GM23338 (cell line): Measurements from ENCODE around the gene PRPF38A. TPM values are rescaled to one million over a fixed set of nuclear protein-coding genes. Genes with fewer than 3 reads are reported as not detected.

Source experiments
- ATAC-seq: fragments of 200-7000 bp; cut with Tn5 transposase; 3 replicates; pipeline ENCODE4 v1.9.1; 2020
- DNase-seq: peaks from one replicate; pipeline ENCODE4 v3.0.0-alpha.2; 2015; ENCODE audit warnings: low spot score
- H2AFZ ChIP-seq: fragments of 200-600 bp; sonication (generic); 2 replicates; pipeline ENCODE4 v1.8.0; 2016; ENCODE audit warnings: antibody characterized with exemption, mild to moderate bottlenecking, moderate library complexity
- H3F3A ChIP-seq: fragments of 200-600 bp; sonication (generic); replicated peaks from 2 replicates; pipeline ENCODE4 v1.8.0; 2017; ENCODE audit warnings: antibody characterized with exemption, mixed run types, low read depth
- H3K27ac ChIP-seq: fragments of 200-600 bp; sonication (generic); 2 replicates; pipeline ENCODE4 v1.6.1; 2016; ENCODE audit warnings: low read depth
- H3K27me3 ChIP-seq: fragments of 200-600 bp; sonication (generic); 2 replicates; pipeline ENCODE4 v1.8.0; 2016; ENCODE audit warnings: mild to moderate bottlenecking, mixed run types, moderate library complexity; ENCODE audit not compliant: insufficient read depth
- H3K36me3 ChIP-seq: fragments of 200-600 bp; sonication (generic); 2 replicates; pipeline ENCODE4 v1.8.0; 2016; ENCODE audit warnings: mild to moderate bottlenecking; ENCODE audit not compliant: insufficient read depth
- H3K4me1 ChIP-seq: fragments of 200-600 bp; sonication (generic); 2 replicates; pipeline ENCODE4 v1.8.0; 2016; ENCODE audit warnings: mild to moderate bottlenecking, moderate library complexity; ENCODE audit not compliant: insufficient read depth
- H3K4me2 ChIP-seq: fragments of 200-600 bp; sonication (generic); 2 replicates; pipeline ENCODE4 v1.7.1; 2017; ENCODE audit warnings: mixed run types
- H3K4me3 ChIP-seq: fragments of 200-600 bp; sonication (generic); 2 replicates; pipeline ENCODE4 v1.6.1; 2016; ENCODE audit warnings: mixed run types
- H3K79me2 ChIP-seq: fragments of 200-600 bp; sonication (generic); replicated peaks from 2 replicates; pipeline ENCODE4 v1.8.0; 2017; ENCODE audit warnings: mild to moderate bottlenecking; ENCODE audit not compliant: insufficient read depth
- H3K9me2 ChIP-seq: fragments of 200-600 bp; sonication (generic); 2 replicates; pipeline ENCODE4 v1.8.0; 2017; ENCODE audit not compliant: insufficient read depth
- H4K20me1 ChIP-seq: fragments of 200-600 bp; sonication (generic); replicated peaks from 2 replicates; pipeline ENCODE4 v1.8.0; 2017; ENCODE audit warnings: mild to moderate bottlenecking; ENCODE audit not compliant: insufficient read depth
- H3K27ac Mint-ChIP-seq: 2 replicates; pipeline ENCODE4 v1.8.0; 2020; ENCODE audit warnings: inconsistent platforms, mild to moderate bottlenecking, moderate library complexity, mixed read lengths
- H3K27me3 Mint-ChIP-seq: 3 replicates; pipeline ENCODE4 v1.8.0; 2022; ENCODE audit warnings: low read depth, mild to moderate bottlenecking, moderate library complexity, mixed read lengths, inconsistent platforms; ENCODE audit not compliant: insufficient read depth, poor library complexity
- H3K36me3 Mint-ChIP-seq: 3 replicates; pipeline ENCODE4 v1.8.0; 2021; ENCODE audit warnings: low read depth, mild to moderate bottlenecking, inconsistent platforms, moderate library complexity, mixed read lengths
- H3K4me1 Mint-ChIP-seq: 3 replicates; pipeline ENCODE4 v1.8.0; 2020; ENCODE audit warnings: mild to moderate bottlenecking, inconsistent platforms, mixed read lengths
- H3K4me3 Mint-ChIP-seq: 3 replicates; pipeline ENCODE4 v1.8.0; 2021; ENCODE audit warnings: moderate library complexity, mild to moderate bottlenecking, inconsistent platforms, mixed read lengths
- H3K9me3 Mint-ChIP-seq: 3 replicates; pipeline ENCODE4 v1.8.0; 2020; ENCODE audit warnings: moderate library complexity, mild to moderate bottlenecking, inconsistent platforms, mixed read lengths
- CREB1 ChIP-seq: fragments of 250-450 bp; sonication (Bioruptor Pico); IDR thresholded peaks from 2 replicates; pipeline ENCODE4 v1.5.0; 2020; ENCODE audit warnings: low read depth, mild to moderate bottlenecking, moderate library complexity
- EZH2phosphoT487 ChIP-seq: fragments of 200-600 bp; sonication (generic); IDR thresholded peaks from one replicate; pipeline ENCODE4 v1.8.1; 2018; ENCODE audit warnings: antibody characterized with exemption; ENCODE audit not compliant: unreplicated experiment
- JUNB ChIP-seq: IDR thresholded peaks from one replicate; pipeline ENCODE4 v1.6.1; 2016; ENCODE audit warnings: antibody characterized with exemption; ENCODE audit not compliant: unreplicated experiment
- NANOG ChIP-seq: IDR thresholded peaks from 2 replicates; pipeline ENCODE4 v1.6.1; 2016; ENCODE audit warnings: antibody characterized with exemption, borderline replicate concordance
- POLR2AphosphoS5 ChIP-seq: IDR thresholded peaks from 2 replicates; pipeline ENCODE4 v1.6.1; 2016; ENCODE audit warnings: antibody characterized with exemption, low read depth
- ZNF114 ChIP-seq: fragments of 250-450 bp; sonication (Bioruptor Pico); IDR thresholded peaks from 2 replicates; pipeline ENCODE4 v1.5.0; 2020; ENCODE audit warnings: mild to moderate bottlenecking, moderate library complexity
- ZNF462 ChIP-seq: fragments of 250-450 bp; sonication (Bioruptor Pico); IDR thresholded peaks from 2 replicates; pipeline ENCODE4 v1.5.0; 2020; ENCODE audit warnings: mild to moderate bottlenecking, moderate library complexity
- polyA plus RNA-seq: library from polyadenylated mRNA; unstranded; fragments of >200 nt; fragmentation: Nextera tagmentation; extraction: Ambion mirVana; gene quantifications from 2 replicates; pipeline ENCODE4 v1.2.1, GENCODE V29; 2016
- total RNA-seq: library from RNA; depleted of rRNA; stranded (reverse); fragments of >200 nt; shearing (Covaris generic); gene quantifications from 2 replicates; pipeline ENCODE4 v1.2.3, GENCODE V29; 2014

PRPF38A gene
- total and polyA plus RNA-seq, 2 experiments from 2014 or later: 24.8 to 40.3 TPM

GRCh38 chr1:52461821-52462220, 57.4 kb downstream of the PRPF38A start:
- peaks cover 4% of the 10 kb centered on the region for H3K27me3 Mint-ChIP-seq
- H3K36me3 Mint-ChIP-seq: peaks cover 18% of the 10 kb centered on the region
- Histone ChIP-seq H3K27me3 (no peaks in the 10 kb centered on the region), H3K4me3 (0 out of 2 replicates have a peak overlapping the region, but pooled peaks have one; percentile 12), H3K27ac (no peak overlapping the region), H4K20me1 (no peaks in the 10 kb centered on the region), H3K36me3 (no peaks in the 10 kb centered on the region), H3K4me1 (peaks cover 36% of the 10 kb centered on the region), H3K4me2 (peak overlapping the region; percentile 56), H3F3A (no peaks in the 10 kb centered on the region), H2AFZ (no peak overlapping the region), H3K79me2 (no peaks in the 10 kb centered on the region), H3K9me2 (no peaks in the 10 kb centered on the region)
- no peak for DNase-seq
- no peaks in the 10 kb centered on the region; the same call in 2 of the 3 replicates for H3K9me3 Mint-ChIP-seq
- TF ChIP-seq NANOG: 0 out of 2 replicates have a peak, but pooled peaks have one; percentile 24
- TF ChIP-seq EZH2phosphoT487: no peak
- no peak for TF ChIP-seq ZNF462
- ATAC-seq: no peak
- H3K4me1 Mint-ChIP-seq: peaks cover 27% of the 10 kb centered on the region
- no peak overlapping the region; the same call in 2 of the 3 replicates for H3K4me3 Mint-ChIP-seq
- peak overlapping the region; percentile 2; the same call in 1 of the 2 replicates for H3K27ac Mint-ChIP-seq

GRCh38 chr1:52463891-52464290, 59.5 kb downstream of the PRPF38A start:
- no peaks in the 10 kb centered on the region for H3K36me3 ChIP-seq
- H3K36me3 Mint-ChIP-seq: peaks cover 6% of the 10 kb centered on the region; the same call in 2 of the 3 replicates
- ATAC-seq: no peak
- TF ChIP-seq POLR2AphosphoS5: no peak
- TF ChIP-seq JUNB: no peak
- no peak for TF ChIP-seq CREB1 (CRISPR knock-in tag)
- no peak for TF ChIP-seq ZNF462
- no peak for TF ChIP-seq ZNF114
- no peak for TF ChIP-seq NANOG

More at GRCh38 chr1:52463891-52464290, 59.5 kb downstream of the PRPF38A start:
- Histone ChIP-seq H3K4me2 (no peak overlapping the region), H3K4me1 (peaks cover 30% of the 10 kb centered on the region), H3K27me3 (no peaks in the 10 kb centered on the region), H3K9me2 (no peaks in the 10 kb centered on the region), H2AFZ (no peak overlapping the region), H3K27ac (peak overlapping the region; percentile 62), H3K79me2 (no peaks in the 10 kb centered on the region), H3K4me3 (no peak overlapping the region), H4K20me1 (no peaks in the 10 kb centered on the region), H3F3A (no peaks in the 10 kb centered on the region)
- no peaks in the 10 kb centered on the region for H3K9me3 Mint-ChIP-seq
- H3K27ac Mint-ChIP-seq: peak overlapping the region; percentile 71
- no peak overlapping the region for H3K4me3 Mint-ChIP-seq
- peaks cover 4% of the 10 kb centered on the region for H3K27me3 Mint-ChIP-seq
- no peak for DNase-seq
- H3K4me1 Mint-ChIP-seq: peaks cover 22% of the 10 kb centered on the region
